ENCODE data around the gene NUDT4. TPM values are rescaled to one million over a fixed set of nuclear protein-coding genes. Genes with fewer than 3 reads are reported as not detected.
A peak's percentile ranks its signal among the peaks of the same experiment; 100 is the strongest.
"Not testable (repeated sequence)": the region's sequence is repeated elsewhere in the genome, so short reads cannot be mapped to it uniquely, and the experiment has no call there.

Gene NUDT4
- polyA plus RNA-seq, 3 donors, result 20.7 to 43.8 (median 35.6) TPM

DNA sequence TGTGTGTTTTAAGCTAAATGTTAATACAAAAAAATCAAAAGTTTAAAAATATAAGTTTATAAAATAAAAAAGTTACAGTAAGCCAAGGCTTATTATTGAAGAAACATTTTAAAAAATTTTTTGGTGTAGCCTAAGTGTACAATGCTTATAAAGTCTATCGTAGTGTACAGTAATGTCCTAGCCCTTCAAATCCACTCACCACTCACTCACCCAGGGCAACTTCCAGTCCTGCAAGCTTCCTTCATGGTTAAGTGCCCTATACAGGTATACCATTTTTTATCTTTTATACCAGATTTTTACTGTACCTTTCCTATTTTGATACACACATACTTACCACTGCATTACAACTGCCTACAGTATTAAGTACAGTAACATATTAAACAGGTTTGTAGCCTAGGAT is 52.1 kb downstream of the NUDT4 start:
- H3K4me1 Mint-ChIP-seq, result peaks cover 68% of the 10 kb centered on the region
- DNase-seq, result no peak
- H3K9me3 Mint-ChIP-seq, result no peaks in the 10 kb centered on the region
- TF ChIP-seq CTCF (IDR thresholded peaks at IDR 0.05), result no peak
- H3K27me3 Mint-ChIP-seq (ENCODE audit: low read depth in 3 of 3), result no peaks in the 10 kb centered on the region
- no peak overlapping the region for H3K4me3 Mint-ChIP-seq
- Histone ChIP-seq H2AFZ (ENCODE audit: insufficient read depth, low read depth, low read length, poor library complexity, severe bottlenecking) (no peak overlapping the region), H3K4me2 (replicated peaks; ENCODE audit: extremely low read depth, low read length, poor library complexity, severe bottlenecking) (no peak overlapping the region), H3K9ac (ENCODE audit: insufficient read depth, low read length, poor library complexity, severe bottlenecking) (no peak overlapping the region), H3K4me3 (replicated peaks in 1 of 3; ENCODE audit: low read depth in 2 of 3, low read length in 3 of 3) (no peak overlapping the region), H4K20me1 (ENCODE audit: insufficient read depth, low read length) (peaks cover 93% of the 10 kb centered on the region), H3K9me3 (replicated peaks in 1 of 2; ENCODE audit: control insufficient read depth in 1 of 2, insufficient read depth in 1 of 2, low read length in 2 of 2) (no peaks in the 10 kb centered on the region), H3K4me1 (ENCODE audit: control insufficient read depth in 1 of 2, insufficient read depth in 2 of 2, low read length in 2 of 2) (peaks cover 30 to 41% of the 10 kb centered on the region in 2 donors), H3K36me3 (replicated peaks in 1 of 2; ENCODE audit: control insufficient read depth in 1 of 2, insufficient read depth in 2 of 2, low read length in 2 of 2) (no peaks in the 10 kb centered on the region), H3K27me3 (ENCODE audit: control insufficient read depth in 2 of 2, insufficient read depth in 2 of 2, low read length in 2 of 2) (no peaks in the 10 kb centered on the region), H3K79me2 (ENCODE audit: insufficient read depth, low read length) (peaks cover 100% of the 10 kb centered on the region), H3K27ac (ENCODE audit: low read depth in 1 of 2, low read length in 2 of 2) (no peak overlapping the region)
- WGBS (ENCODE audit: insufficient coverage), result 100% methylated on average over 1 of the region's 1 CpG
- H3K27ac Mint-ChIP-seq, result peak overlapping the region in 2 of 7 donors; percentile 12 to 35
- H3K36me3 Mint-ChIP-seq, result peaks cover 3 to 4% of the 10 kb centered on the region in 2 donors
- intact Hi-C loops (cut with micrococcal nuclease), result no loop called here

DNA sequence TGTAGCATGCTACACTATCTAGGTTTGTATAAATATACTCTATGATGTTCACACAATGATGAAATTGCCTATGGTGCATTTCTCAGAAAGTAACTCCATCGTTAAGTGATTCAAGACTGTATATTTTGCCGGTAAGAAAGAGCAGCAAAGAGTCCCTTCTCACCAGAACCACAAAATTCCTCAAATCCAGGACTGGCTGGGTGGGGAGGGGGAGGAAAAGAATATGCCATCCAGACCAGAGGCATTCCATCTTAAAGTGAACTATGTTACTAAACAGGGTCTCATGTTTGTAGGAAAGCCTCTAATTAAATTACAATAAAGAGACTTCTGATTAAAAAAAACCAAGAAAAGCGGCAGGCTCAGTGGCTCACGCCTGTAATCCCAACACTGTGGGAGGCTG is 52.6 kb downstream of the NUDT4 start:
- Histone ChIP-seq H2AFZ (ENCODE audit: insufficient read depth, low read depth, low read length, poor library complexity, severe bottlenecking) (no peak overlapping the region), H3K79me2 (ENCODE audit: insufficient read depth, low read length) (peaks cover 100% of the 10 kb centered on the region), H3K4me2 (replicated peaks; ENCODE audit: extremely low read depth, low read length, poor library complexity, severe bottlenecking) (no peak overlapping the region), H3K4me3 (replicated peaks in 1 of 3; ENCODE audit: low read depth in 2 of 3, low read length in 3 of 3) (no peak overlapping the region), H4K20me1 (ENCODE audit: insufficient read depth, low read length) (peaks cover 93% of the 10 kb centered on the region), H3K9ac (ENCODE audit: insufficient read depth, low read length, poor library complexity, severe bottlenecking) (no peak overlapping the region), H3K36me3 (replicated peaks in 1 of 2; ENCODE audit: control insufficient read depth in 1 of 2, insufficient read depth in 2 of 2, low read length in 2 of 2) (no peaks in the 10 kb centered on the region), H3K27me3 (ENCODE audit: control insufficient read depth in 2 of 2, insufficient read depth in 2 of 2, low read length in 2 of 2) (no peaks in the 10 kb centered on the region), H3K4me1 (ENCODE audit: control insufficient read depth in 1 of 2, insufficient read depth in 2 of 2, low read length in 2 of 2) (peaks cover 33 to 43% of the 10 kb centered on the region in 2 donors), H3K9me3 (replicated peaks in 1 of 2; ENCODE audit: control insufficient read depth in 1 of 2, insufficient read depth in 1 of 2, low read length in 2 of 2) (no peaks in the 10 kb centered on the region), H3K27ac (ENCODE audit: low read depth in 1 of 2, low read length in 2 of 2) (no peak overlapping the region)
- Mint-ChIP-seq H3K4me3 (no peak overlapping the region), H3K27me3 (ENCODE audit: low read depth in 3 of 3) (no peaks in the 10 kb centered on the region), H3K36me3 (peaks cover 3 to 4% of the 10 kb centered on the region in 2 donors), H3K9me3 (no peaks in the 10 kb centered on the region), H3K27ac (peak overlapping the region in 1 of 7 donors; percentile 2), H3K4me1 (peaks cover 68% of the 10 kb centered on the region)
- no peak for TF ChIP-seq CTCF (IDR thresholded peaks at IDR 0.05)
- intact Hi-C loops (cut with micrococcal nuclease), result no loop called here
- no peak for DNase-seq
- no CpG with 5 or more reads among the region's 4 CpGs for WGBS (ENCODE audit: insufficient coverage)

DNA sequence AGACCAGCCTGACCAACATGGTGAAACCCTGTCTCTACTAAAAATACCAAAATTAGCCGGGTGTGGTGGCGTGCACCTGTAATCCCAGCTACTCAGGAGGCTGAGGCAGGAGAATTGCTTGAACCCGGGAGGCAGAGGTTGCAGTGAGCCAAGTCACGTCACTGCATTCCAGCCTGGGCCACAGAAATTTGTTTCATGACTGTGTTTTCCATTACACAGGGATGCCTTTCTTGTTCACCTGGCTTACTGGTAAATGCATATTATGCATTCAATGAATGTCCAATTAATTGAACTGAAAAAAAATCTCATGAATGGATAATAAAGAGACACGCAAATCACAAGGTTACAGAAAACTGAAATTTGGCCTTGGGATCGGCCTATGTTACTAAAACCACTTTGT is 54.3 kb downstream of the NUDT4 start:
- intact Hi-C loops (cut with micrococcal nuclease); H3K27me3 Mint-ChIP-seq (ENCODE audit: low read depth in 3 of 3); H3K4me2 ChIP-seq (replicated peaks; ENCODE audit: extremely low read depth, low read length, poor library complexity, severe bottlenecking); H3K36me3 Mint-ChIP-seq; DNase-seq; H3K4me3 Mint-ChIP-seq; H3K4me3 ChIP-seq (replicated peaks in 1 of 3; ENCODE audit: low read depth in 2 of 3, low read length in 3 of 3); H3K27me3 ChIP-seq (ENCODE audit: control insufficient read depth in 2 of 2, insufficient read depth in 2 of 2, low read length in 2 of 2); H2AFZ ChIP-seq (ENCODE audit: insufficient read depth, low read depth, low read length, poor library complexity, severe bottlenecking); H3K9me3 ChIP-seq (replicated peaks in 1 of 2; ENCODE audit: control insufficient read depth in 1 of 2, insufficient read depth in 1 of 2, low read length in 2 of 2); H3K9ac ChIP-seq (ENCODE audit: insufficient read depth, low read length, poor library complexity, severe bottlenecking); H3K9me3 Mint-ChIP-seq; H3K36me3 ChIP-seq (replicated peaks in 1 of 2; ENCODE audit: control insufficient read depth in 1 of 2, insufficient read depth in 2 of 2, low read length in 2 of 2): not testable (repeated sequence)
- peaks cover 20 to 41% of the 10 kb centered on the region in 2 donors for H3K4me1 ChIP-seq (ENCODE audit: control insufficient read depth in 1 of 2, insufficient read depth in 2 of 2, low read length in 2 of 2)
- peaks cover 100% of the 10 kb centered on the region for H3K79me2 ChIP-seq (ENCODE audit: insufficient read depth, low read length)
- peak overlapping the region in 3 of 7 donors; percentile 66 to 86 (median 84) for H3K27ac Mint-ChIP-seq
- peaks cover 64% of the 10 kb centered on the region for H3K4me1 Mint-ChIP-seq
- peaks cover 93% of the 10 kb centered on the region for H4K20me1 ChIP-seq (ENCODE audit: insufficient read depth, low read length)
- H3K27ac ChIP-seq (ENCODE audit: low read depth in 1 of 2, low read length in 2 of 2), result peak overlapping the region in 1 of 2 donors; percentile 45
- WGBS (ENCODE audit: insufficient coverage), result 98% methylated on average over 4 of the region's 6 CpGs
